Measurements from ENCODE around the gene KRT23.

The KRT23 gene

GRCh38 chr17:40980117-40980516 lies 42.7 kb upstream of the KRT23 start:
- H3K4me3 ChIP-seq (ENCODE audit: low read depth, low read length), result no peak overlapping the region
- DNase-seq (ENCODE audit: low read depth), result no peak
- TF ChIP-seq POLR2A (IDR thresholded peaks at IDR 0.05; ENCODE audit: extremely low read depth, insufficient read length) (no peak), MYC (IDR thresholded peaks at IDR 0.05; ENCODE audit: low read depth, low read length) (no peak), MAX (IDR thresholded peaks at IDR 0.05; ENCODE audit: low read depth, low read length) (no peak), CTCF (IDR thresholded peaks at IDR 0.05; ENCODE audit: low read depth, low read length) (no peak)

- H3K4me3 ChIP-seq (ENCODE audit: low read depth, low read length), result no peak overlapping the region
- DNase-seq (ENCODE audit: low read depth), result no peak
- TF ChIP-seq MYC (IDR thresholded peaks at IDR 0.05; ENCODE audit: low read depth, low read length), result no peak
- TF ChIP-seq CTCF (IDR thresholded peaks at IDR 0.05; ENCODE audit: low read depth, low read length), result no peak
- TF ChIP-seq MAX (IDR thresholded peaks at IDR 0.05; ENCODE audit: low read depth, low read length), result no peak
- TF ChIP-seq POLR2A (IDR thresholded peaks at IDR 0.05; ENCODE audit: extremely low read depth, insufficient read length), result no peak
Observed at GRCh38 chr17:40978575-40979151, 41.2 kb upstream of the KRT23 start.

GRCh38 chr17:40975516-40975915 lies 38.1 kb upstream of the KRT23 start:
- H3K4me3 ChIP-seq (ENCODE audit: low read depth, low read length), result no peak overlapping the region
- TF ChIP-seq MAX (IDR thresholded peaks at IDR 0.05; ENCODE audit: low read depth, low read length) (no peak), POLR2A (IDR thresholded peaks at IDR 0.05; ENCODE audit: extremely low read depth, insufficient read length) (no peak), MYC (IDR thresholded peaks at IDR 0.05; ENCODE audit: low read depth, low read length) (no peak), CTCF (IDR thresholded peaks at IDR 0.05; ENCODE audit: low read depth, low read length) (no peak)
- DNase-seq (ENCODE audit: low read depth), result no peak

- TF ChIP-seq MAX (IDR thresholded peaks at IDR 0.05; ENCODE audit: low read depth, low read length) (no peak), POLR2A (IDR thresholded peaks at IDR 0.05; ENCODE audit: extremely low read depth, insufficient read length) (no peak), MYC (IDR thresholded peaks at IDR 0.05; ENCODE audit: low read depth, low read length) (no peak), CTCF (IDR thresholded peaks at IDR 0.05; ENCODE audit: low read depth, low read length) (no peak)
- DNase-seq (ENCODE audit: low read depth), result no peak
- H3K4me3 ChIP-seq (ENCODE audit: low read depth, low read length), result no peak overlapping the region
Observed at GRCh38 chr17:40974366-40974765, 36.9 kb upstream of the KRT23 start.

GRCh38 chr17:40967582-40967981 lies 30.1 kb upstream of the KRT23 start:
- TF ChIP-seq CTCF (IDR thresholded peaks at IDR 0.05; ENCODE audit: low read depth, low read length) (no peak), MYC (IDR thresholded peaks at IDR 0.05; ENCODE audit: low read depth, low read length) (no peak), POLR2A (IDR thresholded peaks at IDR 0.05; ENCODE audit: extremely low read depth, insufficient read length) (no peak), MAX (IDR thresholded peaks at IDR 0.05; ENCODE audit: low read depth, low read length) (no peak)
- no peak for DNase-seq (ENCODE audit: low read depth)
- no peak overlapping the region for H3K4me3 ChIP-seq (ENCODE audit: low read depth, low read length)
